Mammary epithelial cell (primary cell): ENCODE measurements around the gene CBLB.

ENCODE experiments used
- EZH2 ChIP-seq: IDR thresholded peaks from 2 replicates; pipeline ENCODE4 v1.6.1; 2012; ENCODE audit warnings: low read length, inconsistent platforms, borderline replicate concordance
- TF ChIP-seq, protein P1 (sequence below), 2 donors: IDR thresholded peaks in 1 of 2; conservative IDR thresholded peaks in 1 of 2; 2 replicates each; pipeline ENCODE4 v1.5.1; 2011 to 2012; ENCODE audit warnings: inconsistent platforms in 2 of 2, low read length in 2 of 2, mild to moderate bottlenecking in 2 of 2, control low read depth in 1 of 2, low read depth in 1 of 2; ENCODE audit not compliant: insufficient read depth in 1 of 2; ENCODE audit errors: extremely low read depth in 1 of 2

GRCh38 chr3:105805404-105805803, 63.4 kb downstream of the CBLB start:
- TF ChIP-seq, protein P1, sequence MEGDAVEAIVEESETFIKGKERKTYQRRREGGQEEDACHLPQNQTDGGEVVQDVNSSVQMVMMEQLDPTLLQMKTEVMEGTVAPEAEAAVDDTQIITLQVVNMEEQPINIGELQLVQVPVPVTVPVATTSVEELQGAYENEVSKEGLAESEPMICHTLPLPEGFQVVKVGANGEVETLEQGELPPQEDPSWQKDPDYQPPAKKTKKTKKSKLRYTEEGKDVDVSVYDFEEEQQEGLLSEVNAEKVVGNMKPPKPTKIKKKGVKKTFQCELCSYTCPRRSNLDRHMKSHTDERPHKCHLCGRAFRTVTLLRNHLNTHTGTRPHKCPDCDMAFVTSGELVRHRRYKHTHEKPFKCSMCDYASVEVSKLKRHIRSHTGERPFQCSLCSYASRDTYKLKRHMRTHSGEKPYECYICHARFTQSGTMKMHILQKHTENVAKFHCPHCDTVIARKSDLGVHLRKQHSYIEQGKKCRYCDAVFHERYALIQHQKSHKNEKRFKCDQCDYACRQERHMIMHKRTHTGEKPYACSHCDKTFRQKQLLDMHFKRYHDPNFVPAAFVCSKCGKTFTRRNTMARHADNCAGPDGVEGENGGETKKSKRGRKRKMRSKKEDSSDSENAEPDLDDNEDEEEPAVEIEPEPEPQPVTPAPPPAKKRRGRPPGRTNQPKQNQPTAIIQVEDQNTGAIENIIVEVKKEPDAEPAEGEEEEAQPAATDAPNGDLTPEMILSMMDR (conservative IDR thresholded peaks at IDR 0.05 in 1 of 2, IDR thresholded peaks at IDR 0.05 in 1 of 2; ENCODE audit: extremely low read depth in 1 of 2, insufficient read depth in 1 of 2, low read depth in 1 of 2, low read length in 2 of 2), result no peak
- TF ChIP-seq EZH2, result no peak
